BE2C (cell line): ENCODE data around the gene CAPN11.

Experiments
- DNase-seq: peaks from one replicate; pipeline ENCODE4 v3.0.0-alpha.2; 2020
- H3K27me3 ChIP-seq: fragments of 250-450 bp; sonication (Bioruptor Pico); 2 replicates; pipeline ENCODE4 v1.5.1; 2020; ENCODE audit warnings: mild to moderate bottlenecking
- H3K36me3 ChIP-seq: fragments of 250-450 bp; sonication (Bioruptor Pico); 2 replicates; pipeline ENCODE4 v1.5.1; 2020; ENCODE audit warnings: mild to moderate bottlenecking
- H3K4me1 ChIP-seq: fragments of 250-450 bp; sonication (Bioruptor Pico); 2 replicates; pipeline ENCODE4 v1.5.1; 2020
- H3K4me3 ChIP-seq: 2 replicates; pipeline ENCODE4 v1.5.1; 2011; ENCODE audit warnings: low read depth, low read length
- H3K9me3 ChIP-seq: fragments of 250-450 bp; sonication (Bioruptor Pico); 2 replicates; pipeline ENCODE4 v1.5.1; 2020
- CTCF ChIP-seq: IDR thresholded peaks from 2 replicates; pipeline ENCODE4 v1.5.1; 2012; ENCODE audit warnings: mild to moderate bottlenecking, low read depth, low read length

CAPN11 gene

GRCh38 chr6:44149369-44150012, 9.1 kb upstream of the CAPN11 start:
- no peaks in the 10 kb centered on the region for H3K27me3 ChIP-seq
- H3K4me1 ChIP-seq: no peaks in the 10 kb centered on the region; the same call in 1 of the 2 replicates
- TF ChIP-seq CTCF: no peak
- H3K9me3 ChIP-seq: no peaks in the 10 kb centered on the region
- no peak overlapping the region for H3K4me3 ChIP-seq
- no peaks in the 10 kb centered on the region; the same call in 1 of the 2 replicates for H3K36me3 ChIP-seq
- DNase-seq: no peak

- Histone ChIP-seq H3K4me3 (no peak overlapping the region), H3K9me3 (no peaks in the 10 kb centered on the region), H3K27me3 (no peaks in the 10 kb centered on the region), H3K36me3 (no peaks in the 10 kb centered on the region; the same call in 1 of the 2 replicates), H3K4me1 (no peaks in the 10 kb centered on the region; the same call in 1 of the 2 replicates)
- no peak for TF ChIP-seq CTCF
- no peak for DNase-seq
These were observed 8.2 kb upstream of the CAPN11 start for GRCh38 chr6:44150317-44150917.

GRCh38 chr6:44151348-44152108, 7.1 kb upstream of the CAPN11 start:
- TF ChIP-seq CTCF: peak; percentile 97
- H3K4me3 ChIP-seq: no peak overlapping the region
- H3K27me3 ChIP-seq: no peaks in the 10 kb centered on the region
- H3K4me1 ChIP-seq: no peaks in the 10 kb centered on the region; the same call in 1 of the 2 replicates
- H3K9me3 ChIP-seq: no peaks in the 10 kb centered on the region
- H3K36me3 ChIP-seq: no peaks in the 10 kb centered on the region
- peak; percentile 88 for DNase-seq

- DNase-seq: no peak
- Histone ChIP-seq H3K9me3 (no peaks in the 10 kb centered on the region), H3K4me3 (no peak overlapping the region), H3K4me1 (no peaks in the 10 kb centered on the region; the same call in 1 of the 2 replicates), H3K36me3 (no peaks in the 10 kb centered on the region), H3K27me3 (no peaks in the 10 kb centered on the region)
- TF ChIP-seq CTCF: no peak
These were observed 6.5 kb upstream of the CAPN11 start for GRCh38 chr6:44152109-44152461.

DNA sequence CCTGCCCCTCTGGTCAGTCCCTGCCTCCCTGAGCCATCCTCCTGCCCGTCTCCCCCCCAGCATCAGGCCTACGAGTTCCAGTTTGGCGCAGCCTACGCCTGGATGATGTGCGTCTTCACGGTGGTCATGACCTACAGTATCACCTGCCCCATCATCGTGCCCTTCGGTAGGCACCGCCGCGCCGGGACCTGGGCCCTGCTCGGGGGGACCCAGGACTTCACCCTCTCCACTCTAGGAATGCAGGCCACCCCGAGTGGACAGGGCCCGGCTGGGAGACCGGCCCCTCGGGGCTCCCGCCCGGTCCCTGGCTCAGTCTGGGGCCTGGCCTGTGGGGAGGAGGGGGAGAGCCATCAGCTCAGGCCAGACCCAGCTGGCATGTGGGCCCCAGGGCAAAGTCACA, 6.1 kb upstream of the CAPN11 start:
- Histone ChIP-seq H3K9me3 (no peaks in the 10 kb centered on the region), H3K4me1 (no peaks in the 10 kb centered on the region; the same call in 1 of the 2 replicates), H3K4me3 (no peak overlapping the region), H3K36me3 (no peaks in the 10 kb centered on the region), H3K27me3 (no peaks in the 10 kb centered on the region)
- DNase-seq: no peak
- no peak for TF ChIP-seq CTCF
